HTERT RPE-1 (cell line): Measurements from ENCODE around the gene TOP3B.

Experiments
- in situ Hi-C: fragments of 300-500 bp; cut with MboI; formaldehyde crosslinking; loops from 4 replicates; pipeline ENCODE4 v1.14.3; 2020; ENCODE audit warnings: low sequenced_read_pairs

Gene TOP3B

DNA sequence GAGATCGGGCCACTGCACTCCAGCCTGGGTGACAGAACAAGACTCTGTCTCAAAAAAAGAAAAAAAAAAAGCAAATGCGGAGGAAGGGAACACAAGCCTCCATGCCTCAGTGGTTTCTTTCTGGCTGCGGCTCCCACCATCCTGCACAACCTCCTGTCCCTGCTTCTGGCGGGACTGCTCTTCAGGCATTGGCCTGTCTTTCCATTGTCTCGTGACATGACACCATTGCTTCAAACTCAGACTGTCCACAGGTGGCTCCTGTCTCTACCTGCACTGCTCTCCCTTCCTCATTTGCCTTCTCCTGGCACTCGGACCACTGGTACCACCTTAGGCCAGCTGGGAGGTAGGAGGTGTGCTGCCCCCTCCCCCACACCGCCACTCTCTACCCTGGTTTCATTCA, 19.3 kb downstream of the TOP3B start:
- in situ Hi-C loops = no loop called here

GRCh38 chr22:21962655-21962949, 20.0 kb downstream of the TOP3B start:
- in situ Hi-C loops = no loop called here

DNA sequence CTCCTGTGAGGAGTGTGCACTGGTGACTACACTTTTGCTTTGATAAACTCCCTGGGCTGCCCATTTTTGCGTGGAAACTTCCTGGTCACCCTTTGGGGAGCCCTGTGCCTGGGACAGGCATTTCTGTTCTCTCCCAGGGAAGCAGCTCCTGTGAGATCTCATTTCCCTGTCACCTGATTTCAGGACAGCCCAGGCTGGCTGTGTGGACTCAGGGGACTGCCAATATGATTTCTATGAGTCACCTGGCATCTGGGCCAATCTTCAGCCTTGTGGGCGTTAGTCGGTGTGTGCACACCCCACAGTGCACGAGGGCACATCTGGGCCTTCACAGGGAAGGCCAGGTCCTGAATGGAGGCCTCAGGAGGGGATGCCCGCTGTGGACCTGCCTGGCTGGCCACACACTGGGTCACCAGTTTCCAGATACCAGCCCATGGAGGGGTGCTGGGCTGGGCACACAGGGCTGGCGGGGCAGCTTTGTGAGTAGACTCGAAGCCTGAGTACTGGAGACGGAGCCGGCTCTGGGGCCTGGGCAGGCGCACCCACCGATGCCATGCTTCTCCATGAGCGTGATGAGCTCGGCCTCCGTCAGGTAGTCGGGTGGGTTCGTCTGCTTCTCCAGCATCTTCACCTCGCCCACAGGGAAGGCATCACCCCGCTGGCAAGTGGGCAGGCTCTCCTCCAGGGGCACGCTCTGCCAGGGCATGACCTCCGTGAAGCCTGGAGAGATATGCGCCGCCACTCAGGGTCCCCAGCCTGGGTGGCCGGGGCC, 20.5 kb downstream of the TOP3B start:
- in situ Hi-C loops = no loop called here

- in situ Hi-C loops = no loop called here
Measured at GRCh38 chr22:21961127-21961867, 21.3 kb downstream of the TOP3B start.

DNA sequence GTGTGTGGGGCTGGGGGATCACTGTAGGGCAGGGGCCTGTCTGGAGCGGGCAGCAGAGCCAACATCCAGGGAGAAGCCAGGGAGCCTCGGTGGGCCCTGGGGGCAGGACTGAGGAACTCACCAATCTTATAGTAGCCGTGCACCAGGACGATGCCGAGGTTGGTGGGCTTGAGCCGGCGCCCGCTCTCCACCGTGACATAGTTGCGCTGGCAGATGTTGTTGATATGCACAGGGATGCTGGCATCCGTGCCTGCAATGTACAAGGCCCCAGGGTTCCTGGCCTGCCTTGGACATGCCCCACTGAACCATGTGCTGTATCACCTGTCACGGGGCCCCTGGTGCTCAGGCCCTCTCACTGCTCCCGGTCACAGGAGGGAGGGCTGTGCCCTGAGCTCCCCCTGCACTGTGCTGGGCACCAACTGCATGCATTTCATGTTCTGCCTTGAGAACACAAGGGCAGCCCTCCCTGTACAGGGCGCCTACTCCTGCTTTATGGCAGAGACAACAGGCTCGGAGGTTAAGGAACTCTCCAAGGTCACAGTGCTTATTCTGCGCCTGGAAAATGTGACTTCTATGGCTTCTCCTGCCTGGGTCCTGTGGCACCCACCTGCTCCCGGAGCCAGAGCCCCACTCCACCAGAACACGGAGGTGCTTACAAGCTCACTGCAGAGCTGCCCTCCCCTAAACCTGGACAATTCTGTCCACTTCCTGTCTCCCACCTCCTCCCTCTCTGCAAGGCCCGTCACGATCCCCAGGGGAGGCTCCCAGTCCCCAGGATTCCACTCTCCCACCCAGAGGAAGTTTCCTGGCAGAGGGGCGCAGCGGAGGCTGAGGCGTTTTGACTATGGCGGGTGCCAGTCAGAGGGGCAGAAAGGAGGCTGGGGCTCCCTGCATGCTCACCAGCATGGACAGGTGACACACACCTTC, 22.1 kb downstream of the TOP3B start:
- in situ Hi-C loops = no loop called here

DNA sequence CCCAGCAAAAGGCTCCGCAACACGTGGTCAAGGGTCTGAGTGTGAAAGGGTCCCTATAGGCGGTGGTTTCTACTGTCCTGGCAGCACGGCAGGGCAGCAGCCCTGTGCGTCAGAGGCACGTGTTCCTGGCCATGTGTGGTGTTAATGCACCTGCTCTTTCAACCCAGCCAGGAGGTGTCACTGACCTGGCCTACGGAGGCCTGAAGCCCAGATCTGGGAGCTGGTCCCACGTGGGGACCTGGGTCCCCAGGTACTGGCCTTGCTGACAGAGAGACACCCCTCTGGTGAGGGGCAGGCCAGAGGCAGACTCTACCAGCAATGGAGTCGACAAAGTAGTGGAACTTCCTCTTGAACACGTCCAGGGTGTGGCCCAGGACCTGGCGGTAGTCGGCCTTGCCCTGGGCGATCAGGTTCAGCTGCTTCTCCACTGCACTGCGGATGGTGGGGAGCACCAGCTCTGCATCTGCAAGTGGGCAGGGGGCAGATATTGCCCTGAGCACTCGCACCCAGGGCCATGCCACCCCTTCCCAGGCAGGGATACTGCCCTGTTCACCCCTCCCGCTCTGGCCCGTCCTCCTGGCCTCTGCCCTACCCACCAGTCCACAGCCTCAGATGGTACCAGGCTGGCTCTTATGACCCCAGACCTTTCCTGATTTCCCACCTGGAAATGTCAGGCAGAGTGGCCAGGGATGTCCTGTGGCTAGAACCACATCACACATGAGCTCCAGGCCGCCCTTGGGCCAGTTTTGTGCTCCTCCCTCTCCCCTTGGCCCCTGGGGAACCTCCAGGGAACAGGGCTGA, 23.1 kb downstream of the TOP3B start:
- in situ Hi-C loops = no loop called here

GRCh38 chr22:21958360-21959273, 24.0 kb downstream of the TOP3B start:
- in situ Hi-C loops = no loop called here

- in situ Hi-C loops = no loop called here
Measured at GRCh38 chr22:21952586-21953571, 29.7 kb downstream of the TOP3B start, which contains the start of gene PPM1F. TSS of gene PPM1F (minus strand) at chr22:21952848. CDS start at chr22:21946048, 6,800 bp downstream.

DNA sequence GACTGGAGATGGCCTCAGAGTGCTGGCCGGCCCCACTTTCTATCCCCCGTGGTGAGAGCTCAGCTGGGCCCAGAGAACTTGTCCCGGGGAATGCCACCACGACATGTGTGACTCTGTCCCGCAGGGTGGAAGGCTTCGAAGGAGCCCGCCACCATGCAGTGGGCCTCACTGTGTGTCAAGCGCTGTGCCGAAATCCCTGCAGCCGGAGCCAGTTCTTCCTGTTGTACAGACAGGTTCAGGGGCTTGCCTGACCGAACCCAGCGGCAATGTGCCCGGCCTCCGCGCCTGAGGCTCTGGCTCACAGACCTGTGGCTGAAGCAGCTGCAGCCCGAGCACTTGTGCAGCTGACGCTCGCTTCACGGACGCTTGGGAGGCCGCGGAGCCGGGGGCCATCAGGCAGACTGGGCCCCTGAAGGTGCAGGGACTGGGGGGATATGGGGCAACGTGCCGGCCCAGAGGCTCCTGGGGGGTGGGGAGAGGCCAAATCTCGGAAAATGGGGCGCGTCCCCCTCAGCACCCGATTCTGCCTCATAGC, 30.6 kb downstream of the TOP3B start:
- in situ Hi-C loops = no loop called here

- in situ Hi-C loops = no loop called here
Measured at GRCh38 chr22:21951062-21951461, 31.5 kb downstream of the TOP3B start.

- in situ Hi-C loops = no loop called here
Measured at GRCh38 chr22:21949948-21950347, 32.6 kb downstream of the TOP3B start.

DNA sequence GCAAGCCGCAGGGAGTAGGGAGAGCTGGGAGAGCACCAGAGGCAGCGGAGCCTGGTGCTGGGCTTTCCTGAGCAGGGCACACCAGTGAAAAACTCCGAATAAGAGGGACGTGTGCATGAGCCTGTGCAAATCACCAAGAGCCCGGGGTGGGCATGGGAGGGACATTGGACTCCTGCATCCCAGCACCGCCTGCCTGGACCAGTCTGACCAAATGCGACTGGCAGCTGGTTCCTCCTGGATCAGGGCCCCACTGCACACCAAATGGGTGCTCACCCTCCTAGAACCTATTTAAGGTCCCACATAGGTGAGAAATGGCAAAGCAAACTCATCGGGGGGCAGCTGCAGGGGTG, 33.0 kb downstream of the TOP3B start:
- in situ Hi-C loops = no loop called here

DNA sequence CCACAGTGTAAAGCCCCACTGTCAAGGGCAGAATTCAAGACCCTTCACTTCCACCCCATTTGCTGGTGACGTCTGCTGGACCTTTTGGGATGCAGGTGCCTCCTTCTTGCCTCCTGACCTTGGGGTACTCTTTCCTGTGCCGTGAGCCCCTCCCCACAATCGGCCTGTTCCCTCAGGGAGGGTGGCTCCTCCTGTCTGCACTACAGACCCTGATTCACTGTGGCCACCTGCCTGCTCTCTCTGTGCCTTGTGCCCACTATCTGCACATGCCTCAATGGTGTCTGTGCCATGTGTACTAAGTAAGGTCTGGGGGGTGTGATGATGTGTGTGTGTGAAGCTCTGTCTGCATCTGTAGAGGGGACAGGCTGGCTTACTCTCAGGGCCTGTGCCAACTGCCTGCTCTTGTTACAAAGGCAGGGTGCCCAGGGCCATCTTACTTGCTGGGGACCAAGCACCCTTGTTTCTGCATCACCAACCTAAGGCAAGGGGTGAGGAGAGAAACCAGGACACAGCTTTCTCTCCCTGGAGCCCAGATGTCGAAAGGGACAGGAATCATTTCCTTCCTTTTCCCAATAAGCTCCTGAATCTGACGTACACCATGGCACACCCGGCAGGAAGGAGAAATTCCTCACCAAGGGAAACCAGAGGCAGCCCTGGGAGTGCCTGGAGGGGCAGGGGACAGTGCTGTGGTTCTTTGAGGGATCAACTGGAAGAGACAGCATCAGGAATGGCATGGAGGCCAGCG, 33.6 kb downstream of the TOP3B start:
- in situ Hi-C loops = no loop called here

GRCh38 chr22:21948390-21948789, 34.2 kb downstream of the TOP3B start:
- in situ Hi-C loops = no loop called here

GRCh38 chr22:21947040-21948014, 35.3 kb downstream of the TOP3B start:
- in situ Hi-C loops = no loop called here

- in situ Hi-C loops = no loop called here
Measured at GRCh38 chr22:21946262-21946925, 36.2 kb downstream of the TOP3B start.
